Panc1 (cell line): ENCODE data around the gene USP4. TPM values are rescaled to one million over a fixed set of nuclear protein-coding genes. Genes with fewer than 3 reads are reported as not detected.

Source experiments
- ATAC-seq: fragments of 200-7000 bp; cut with Tn5 transposase; 2 replicates; pipeline ENCODE4 v1.9.1; 2020; ENCODE audit warnings: mild to moderate bottlenecking, moderate library complexity
- BruUV-seq: library from RNA; stranded (reverse); fragments of 400-500 nt; replicated peaks from 2 replicates; lab custom pipeline; 2021; lab: Mats Ljungman, UMichigan
- CTCF ChIA-PET: fragments of 300-600 bp; sonication (Branson Sonifier 250); formaldehyde crosslinking; loops from one replicate; lab custom pipeline; 2022; ENCODE audit warnings: antibody characterized with exemption; lab: Charles Lee
- POLR2A ChIA-PET: fragments of 300-600 bp; sonication (Branson Sonifier 250); formaldehyde crosslinking; loops from one replicate; lab custom pipeline; 2022; ENCODE audit warnings: antibody characterized with exemption; lab: Charles Lee
- DNase-seq: peaks from one replicate; pipeline ENCODE4 v3.0.0-alpha.2; 2010; ENCODE audit warnings: low read depth, low spot score
- H3K27ac ChIP-seq: 2 replicates; pipeline ENCODE4 v1.5.1; 2011; ENCODE audit warnings: mild to moderate bottlenecking, low read length, inconsistent platforms
- H3K27me3 ChIP-seq: fragments of 200-500 bp; sonication (Bioruptor generic); 2 replicates; pipeline ENCODE4 v1.6.0; 2014; ENCODE audit warnings: low read length, inconsistent platforms; ENCODE audit not compliant: control insufficient read depth, insufficient read depth
- H3K36me3 ChIP-seq: fragments of 200-500 bp; sonication (Bioruptor generic); 2 replicates; pipeline ENCODE4 v1.5.1; 2014; ENCODE audit warnings: inconsistent platforms, mild to moderate bottlenecking, low read length, moderate library complexity; ENCODE audit not compliant: control insufficient read depth, insufficient read depth
- H3K4me1 ChIP-seq: 2 replicates; pipeline ENCODE4 v1.5.1; 2011; ENCODE audit warnings: inconsistent platforms, mild to moderate bottlenecking, low read length, moderate library complexity; ENCODE audit not compliant: control insufficient read depth, insufficient read depth
- H3K4me3 ChIP-seq, 2 experiments: 2 replicates each; pipeline ENCODE4 v1.5.1; 2011 to 2012; ENCODE audit warnings: low read depth in 2 of 2, low read length in 2 of 2, mild to moderate bottlenecking in 2 of 2, inconsistent platforms in 1 of 2, moderate library complexity in 1 of 2
- H3K9me3 ChIP-seq: fragments of 200-500 bp; sonication (Bioruptor generic); 2 replicates; pipeline ENCODE4 v1.5.1; 2014; ENCODE audit warnings: low read depth, mild to moderate bottlenecking, inconsistent platforms, low read length, moderate library complexity; ENCODE audit not compliant: control insufficient read depth, insufficient read depth
- POLR2AphosphoS5 ChIP-seq: IDR thresholded peaks from 2 replicates; pipeline ENCODE4 v1.6.1; 2012; ENCODE audit warnings: mild to moderate bottlenecking, low read depth, low read length, moderate library complexity
- SIN3A ChIP-seq: IDR thresholded peaks from 2 replicates; pipeline ENCODE4 v1.6.1; 2012; ENCODE audit warnings: low read depth, mild to moderate bottlenecking, low read length, moderate library complexity, borderline replicate concordance; ENCODE audit not compliant: insufficient read depth
- TCF7L2 ChIP-seq: IDR thresholded peaks from 2 replicates; pipeline ENCODE4 v1.6.1; 2011; ENCODE audit warnings: mild to moderate bottlenecking, low read depth, low read length, inconsistent platforms
- in situ Hi-C: cut with HindIII; loops from 2 replicates; pipeline ENCODE4 v1.10.0; 2016; ENCODE audit warnings: low sequenced_read_pairs, low pct_unique_long_range_greater_than_20kb
- intact Hi-C: fragments of 100-400 bp; cut with micrococcal nuclease; formaldehyde crosslinking; loops from one replicate; pipeline ENCODE4 v1.10.0; 2022; ENCODE audit not compliant: unreplicated experiment
- total RNA-seq: library from RNA; stranded (reverse); gene quantifications from one replicate; pipeline ENCODE4 v1.2.1, GENCODE V29; 2021; ENCODE audit not compliant: unreplicated experiment
- TF ChIP-seq, protein P1 (sequence below): fragments of 450-650 bp; IDR thresholded peaks from 2 replicates; pipeline ENCODE4 v1.5.1; 2017; ENCODE audit warnings: mild to moderate bottlenecking
- TF ChIP-seq, protein P2 (sequence below), 2 experiments: IDR thresholded peaks; 2 replicates each; pipeline ENCODE4 v1.6.1; 2011 to 2012; ENCODE audit warnings: low read depth in 2 of 2, control low read depth in 1 of 2, low read length in 1 of 2, mild to moderate bottlenecking in 1 of 2, moderate library complexity in 1 of 2; ENCODE audit not compliant: insufficient read depth in 1 of 2

USP4 gene
- total RNA-seq, 1 experiment from 2014 or later = 39.9 TPM

DNA sequence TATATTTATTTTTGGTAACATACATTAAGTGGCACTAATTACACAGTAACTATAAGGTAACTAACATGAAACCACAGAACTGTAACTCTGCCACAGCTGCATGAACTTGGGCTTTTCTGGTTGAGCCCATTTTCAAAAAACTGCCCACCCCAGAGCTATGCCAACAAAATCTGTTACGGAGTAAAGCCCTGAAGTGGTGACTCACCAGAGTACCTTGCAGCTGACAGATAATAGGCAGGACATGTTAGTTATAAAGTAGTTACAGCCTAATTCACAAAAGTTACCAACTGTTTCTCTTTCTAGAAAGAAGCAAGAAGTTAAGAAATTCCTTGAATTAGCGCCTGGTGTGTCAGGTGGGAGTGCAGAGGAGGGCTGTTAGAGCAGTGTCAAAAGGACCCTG is 19.8 kb upstream of the USP4 start:
- no TSS peak for BruUV-seq
- TF ChIP-seq, protein P1, sequence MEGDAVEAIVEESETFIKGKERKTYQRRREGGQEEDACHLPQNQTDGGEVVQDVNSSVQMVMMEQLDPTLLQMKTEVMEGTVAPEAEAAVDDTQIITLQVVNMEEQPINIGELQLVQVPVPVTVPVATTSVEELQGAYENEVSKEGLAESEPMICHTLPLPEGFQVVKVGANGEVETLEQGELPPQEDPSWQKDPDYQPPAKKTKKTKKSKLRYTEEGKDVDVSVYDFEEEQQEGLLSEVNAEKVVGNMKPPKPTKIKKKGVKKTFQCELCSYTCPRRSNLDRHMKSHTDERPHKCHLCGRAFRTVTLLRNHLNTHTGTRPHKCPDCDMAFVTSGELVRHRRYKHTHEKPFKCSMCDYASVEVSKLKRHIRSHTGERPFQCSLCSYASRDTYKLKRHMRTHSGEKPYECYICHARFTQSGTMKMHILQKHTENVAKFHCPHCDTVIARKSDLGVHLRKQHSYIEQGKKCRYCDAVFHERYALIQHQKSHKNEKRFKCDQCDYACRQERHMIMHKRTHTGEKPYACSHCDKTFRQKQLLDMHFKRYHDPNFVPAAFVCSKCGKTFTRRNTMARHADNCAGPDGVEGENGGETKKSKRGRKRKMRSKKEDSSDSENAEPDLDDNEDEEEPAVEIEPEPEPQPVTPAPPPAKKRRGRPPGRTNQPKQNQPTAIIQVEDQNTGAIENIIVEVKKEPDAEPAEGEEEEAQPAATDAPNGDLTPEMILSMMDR = no peak
- TF ChIP-seq POLR2AphosphoS5 (no peak), TCF7L2 (no peak), SIN3A (no peak)
- TF ChIP-seq, protein P2, sequence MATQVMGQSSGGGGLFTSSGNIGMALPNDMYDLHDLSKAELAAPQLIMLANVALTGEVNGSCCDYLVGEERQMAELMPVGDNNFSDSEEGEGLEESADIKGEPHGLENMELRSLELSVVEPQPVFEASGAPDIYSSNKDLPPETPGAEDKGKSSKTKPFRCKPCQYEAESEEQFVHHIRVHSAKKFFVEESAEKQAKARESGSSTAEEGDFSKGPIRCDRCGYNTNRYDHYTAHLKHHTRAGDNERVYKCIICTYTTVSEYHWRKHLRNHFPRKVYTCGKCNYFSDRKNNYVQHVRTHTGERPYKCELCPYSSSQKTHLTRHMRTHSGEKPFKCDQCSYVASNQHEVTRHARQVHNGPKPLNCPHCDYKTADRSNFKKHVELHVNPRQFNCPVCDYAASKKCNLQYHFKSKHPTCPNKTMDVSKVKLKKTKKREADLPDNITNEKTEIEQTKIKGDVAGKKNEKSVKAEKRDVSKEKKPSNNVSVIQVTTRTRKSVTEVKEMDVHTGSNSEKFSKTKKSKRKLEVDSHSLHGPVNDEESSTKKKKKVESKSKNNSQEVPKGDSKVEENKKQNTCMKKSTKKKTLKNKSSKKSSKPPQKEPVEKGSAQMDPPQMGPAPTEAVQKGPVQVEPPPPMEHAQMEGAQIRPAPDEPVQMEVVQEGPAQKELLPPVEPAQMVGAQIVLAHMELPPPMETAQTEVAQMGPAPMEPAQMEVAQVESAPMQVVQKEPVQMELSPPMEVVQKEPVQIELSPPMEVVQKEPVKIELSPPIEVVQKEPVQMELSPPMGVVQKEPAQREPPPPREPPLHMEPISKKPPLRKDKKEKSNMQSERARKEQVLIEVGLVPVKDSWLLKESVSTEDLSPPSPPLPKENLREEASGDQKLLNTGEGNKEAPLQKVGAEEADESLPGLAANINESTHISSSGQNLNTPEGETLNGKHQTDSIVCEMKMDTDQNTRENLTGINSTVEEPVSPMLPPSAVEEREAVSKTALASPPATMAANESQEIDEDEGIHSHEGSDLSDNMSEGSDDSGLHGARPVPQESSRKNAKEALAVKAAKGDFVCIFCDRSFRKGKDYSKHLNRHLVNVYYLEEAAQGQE (IDR thresholded peaks at IDR 0.05; ENCODE audit: insufficient read depth in 1 of 2, low read depth in 2 of 2, low read length in 1 of 2) = no peak
- in situ Hi-C loops (no loop called here), intact Hi-C loops (no loop called here)
- POLR2A ChIA-PET = no interaction called here
- Histone ChIP-seq H3K27ac (peak overlapping the region; percentile 92), H3K9me3 (no peaks in the 10 kb centered on the region), H3K4me1 (peaks cover 12% of the 10 kb centered on the region), H3K4me3 (no peak overlapping the region), H3K36me3 (peaks cover 3% of the 10 kb centered on the region), H3K27me3 (no peaks in the 10 kb centered on the region)
- no peak for DNase-seq
- CTCF ChIA-PET = no interaction called here
- ATAC-seq = no peak

DNA sequence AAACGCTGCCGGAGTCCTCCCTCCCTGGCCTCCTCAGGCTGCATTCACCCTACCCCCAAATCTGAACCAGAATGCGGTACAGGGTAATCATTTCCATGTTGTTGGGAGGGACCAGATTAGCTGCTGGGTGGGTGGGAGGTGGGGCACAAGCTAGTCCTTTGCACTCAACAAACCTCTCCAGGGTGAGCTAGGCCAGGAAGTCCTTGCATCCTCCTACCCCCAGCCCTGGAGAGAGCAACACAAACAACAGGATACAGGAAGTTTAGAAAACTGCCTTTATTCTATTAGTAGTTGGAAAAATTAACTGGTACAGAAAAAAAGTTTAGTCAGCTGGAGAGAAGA is 19.0 kb upstream of the USP4 start:
- POLR2A ChIA-PET = interaction anchor here (0.6 kb wide), 1 partner anchor 20 kb away, joined by 5 read pairs; no protein-coding TSS in a partner anchor
- BruUV-seq = no TSS peak
- in situ Hi-C loops = no loop called here
- DNase-seq (no peak), ATAC-seq (peak; percentile 56)
- peaks cover 3% of the 10 kb centered on the region for H3K36me3 ChIP-seq
- H3K27ac ChIP-seq = peak overlapping the region; percentile 92
- no peaks in the 10 kb centered on the region for H3K9me3 ChIP-seq
- no peaks in the 10 kb centered on the region for H3K27me3 ChIP-seq
- TF ChIP-seq, protein P1 = no peak
- no peak for TF ChIP-seq SIN3A
- TF ChIP-seq POLR2AphosphoS5 = no peak
- TF ChIP-seq, protein P2 (IDR thresholded peaks at IDR 0.05; ENCODE audit: insufficient read depth in 1 of 2, low read depth in 2 of 2, low read length in 1 of 2) = no peak
- no peak for TF ChIP-seq TCF7L2
- intact Hi-C loops = no loop called here
- H3K4me3 ChIP-seq = peak overlapping the region; percentile 69 to 85
- CTCF ChIA-PET = interaction anchor here (0.7 kb wide), 1 partner anchor 61 kb away, joined by 3 read pairs; no protein-coding TSS in a partner anchor
- peaks cover 12% of the 10 kb centered on the region for H3K4me1 ChIP-seq
